Activated T-cell treated with anti-CD3 and anti-CD28 coated beads for 1 hour (primary cell): ENCODE results near the gene SMIM45.
"Not testable (repeated sequence)": the region's sequence is repeated elsewhere in the genome, so short reads cannot be mapped to it uniquely, and the experiment has no call there.

Source experiments
- DNase-seq: peaks from one replicate; pipeline ENCODE4 v3.0.0-alpha.2; 2020; ENCODE audit warnings: low read depth

SMIM45 gene

GRCh38 chr22:41935015-41935351 lies 17.0 kb upstream of the SMIM45 start:
- DNase-seq: no peak

GRCh38 chr22:41935509-41935908 lies 16.4 kb upstream of the SMIM45 start:
- DNase-seq: no peak

GRCh38 chr22:41936894-41937169 lies 15.1 kb upstream of the SMIM45 start:
- DNase-seq: no peak

- DNase-seq: peak; percentile 88
These were observed 11.7 kb upstream of the SMIM45 start for GRCh38 chr22:41939981-41940831.

- DNase-seq: peak; percentile 76
These were observed 10.9 kb upstream of the SMIM45 start for GRCh38 chr22:41940832-41941765.

- no peak for DNase-seq
These were observed 8.2 kb upstream of the SMIM45 start for GRCh38 chr22:41943661-41944209.

- peak; percentile 76 for DNase-seq
These were observed 5.1 kb upstream of the SMIM45 start, which contains the start of gene CENPM for GRCh38 chr22:41946629-41947423. Gene CENPM (minus strand): TSS chr22:41947152. CDS start chr22:41947076, 76 bp downstream.

- DNase-seq: no peak
These were observed 4.4 kb upstream of the SMIM45 start for GRCh38 chr22:41947424-41948080.

- DNase-seq: no peak
These were observed 3.8 kb upstream of the SMIM45 start for GRCh38 chr22:41948142-41948541.

GRCh38 chr22:41948928-41949296 lies 3.0 kb upstream of the SMIM45 start:
- not testable (repeated sequence) for DNase-seq

GRCh38 chr22:41949297-41949965 lies 2.5 kb upstream of the SMIM45 start:
- no peak for DNase-seq

GRCh38 chr22:41952713-41953112 lies 763 bp downstream of the SMIM45 start:
- DNase-seq: no peak

GRCh38 chr22:41957941-41958556 lies 6.1 kb downstream of the SMIM45 start:
- DNase-seq: no peak

- DNase-seq: no peak
These were observed 11.6 kb downstream of the SMIM45 start for GRCh38 chr22:41963453-41964111.

GRCh38 chr22:41964112-41964491 lies 12.2 kb downstream of the SMIM45 start:
- no peak for DNase-seq

- DNase-seq: no peak
These were observed 14.3 kb downstream of the SMIM45 start for GRCh38 chr22:41966225-41966606.

GRCh38 chr22:41966607-41967240 lies 14.8 kb downstream of the SMIM45 start:
- DNase-seq: no peak

- DNase-seq: no peak
These were observed 16.7 kb downstream of the SMIM45 start for GRCh38 chr22:41968601-41969000.

GRCh38 chr22:41969110-41969646 lies 17.2 kb downstream of the SMIM45 start, which contains the start of gene SEPTIN3:
Gene SEPTIN3 (plus strand): TSS chr22:41969443. CDS start chr22:41971493, 2,050 bp downstream.
- no peak for DNase-seq
